Measurements from ENCODE around the gene AMD1.

DNA sequence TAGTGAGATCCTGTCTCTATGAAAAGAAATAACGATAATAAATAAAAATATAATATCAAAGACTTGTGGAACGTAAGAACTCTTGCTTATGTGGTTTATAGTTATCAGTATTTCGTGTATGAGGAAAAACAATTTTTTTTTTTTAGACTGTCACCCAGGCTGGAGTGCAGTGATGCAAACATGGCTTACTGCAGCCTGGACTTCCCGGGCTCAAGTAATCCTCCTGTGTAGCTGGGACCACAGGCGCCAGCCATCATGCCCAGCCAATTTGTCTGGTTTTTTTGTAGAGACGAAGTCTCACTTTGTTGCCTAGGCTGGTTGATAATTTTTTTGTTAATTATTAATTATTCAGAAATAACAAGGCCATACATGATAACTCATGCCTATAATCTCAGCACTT lies 40.8 kb upstream of the AMD1 start:
- TF ChIP-seq, protein P1, sequence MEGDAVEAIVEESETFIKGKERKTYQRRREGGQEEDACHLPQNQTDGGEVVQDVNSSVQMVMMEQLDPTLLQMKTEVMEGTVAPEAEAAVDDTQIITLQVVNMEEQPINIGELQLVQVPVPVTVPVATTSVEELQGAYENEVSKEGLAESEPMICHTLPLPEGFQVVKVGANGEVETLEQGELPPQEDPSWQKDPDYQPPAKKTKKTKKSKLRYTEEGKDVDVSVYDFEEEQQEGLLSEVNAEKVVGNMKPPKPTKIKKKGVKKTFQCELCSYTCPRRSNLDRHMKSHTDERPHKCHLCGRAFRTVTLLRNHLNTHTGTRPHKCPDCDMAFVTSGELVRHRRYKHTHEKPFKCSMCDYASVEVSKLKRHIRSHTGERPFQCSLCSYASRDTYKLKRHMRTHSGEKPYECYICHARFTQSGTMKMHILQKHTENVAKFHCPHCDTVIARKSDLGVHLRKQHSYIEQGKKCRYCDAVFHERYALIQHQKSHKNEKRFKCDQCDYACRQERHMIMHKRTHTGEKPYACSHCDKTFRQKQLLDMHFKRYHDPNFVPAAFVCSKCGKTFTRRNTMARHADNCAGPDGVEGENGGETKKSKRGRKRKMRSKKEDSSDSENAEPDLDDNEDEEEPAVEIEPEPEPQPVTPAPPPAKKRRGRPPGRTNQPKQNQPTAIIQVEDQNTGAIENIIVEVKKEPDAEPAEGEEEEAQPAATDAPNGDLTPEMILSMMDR (conservative IDR thresholded peaks at IDR 0.05 in 1 of 2, IDR thresholded peaks at IDR 0.05 in 1 of 2; ENCODE audit: extremely low read depth in 1 of 2, insufficient read depth in 1 of 2, low read depth in 1 of 2, low read length in 2 of 2): no peak
- no peak for TF ChIP-seq EZH2 (IDR thresholded peaks at IDR 0.05; ENCODE audit: borderline replicate concordance, low read length)

Measured in mammary epithelial cell (primary cell).